ENCODE data around the gene TEAD4.

TEAD4 gene

DNA sequence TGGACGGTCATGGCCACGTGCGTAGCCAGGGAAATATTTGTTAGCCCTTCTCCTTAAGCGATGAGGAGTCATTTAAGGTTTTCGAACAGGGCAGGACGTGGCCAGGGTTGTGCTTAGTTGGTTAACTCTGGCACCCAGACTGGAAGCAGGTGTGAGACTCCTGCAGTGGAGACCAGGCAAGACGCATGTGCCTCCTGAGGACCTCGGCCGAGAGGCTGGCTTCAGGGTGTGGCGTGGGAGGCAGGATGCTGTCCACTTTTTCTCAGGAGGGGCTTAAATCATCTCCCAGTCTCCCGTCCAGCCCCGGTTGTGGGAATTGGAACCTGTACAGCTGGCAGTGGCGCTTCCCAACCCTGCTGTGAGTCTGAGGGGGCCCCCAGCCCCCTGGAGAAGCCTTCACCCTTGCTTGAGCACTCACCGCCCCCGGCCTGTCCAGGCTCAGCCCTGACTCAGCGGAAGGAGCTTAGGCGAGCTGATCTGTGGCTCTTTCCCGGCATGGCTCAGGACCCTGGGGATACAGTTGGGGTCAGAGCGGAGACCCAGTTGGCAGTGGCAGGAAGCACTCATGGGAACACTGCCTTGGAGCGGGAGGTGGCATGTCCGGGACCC lies 71.7 kb downstream of the TEAD4 start:
- TF ChIP-seq ZFX (IDR thresholded peaks at IDR 0.05; ENCODE audit: borderline replicate concordance) = no peak
- TF ChIP-seq, protein P1, sequence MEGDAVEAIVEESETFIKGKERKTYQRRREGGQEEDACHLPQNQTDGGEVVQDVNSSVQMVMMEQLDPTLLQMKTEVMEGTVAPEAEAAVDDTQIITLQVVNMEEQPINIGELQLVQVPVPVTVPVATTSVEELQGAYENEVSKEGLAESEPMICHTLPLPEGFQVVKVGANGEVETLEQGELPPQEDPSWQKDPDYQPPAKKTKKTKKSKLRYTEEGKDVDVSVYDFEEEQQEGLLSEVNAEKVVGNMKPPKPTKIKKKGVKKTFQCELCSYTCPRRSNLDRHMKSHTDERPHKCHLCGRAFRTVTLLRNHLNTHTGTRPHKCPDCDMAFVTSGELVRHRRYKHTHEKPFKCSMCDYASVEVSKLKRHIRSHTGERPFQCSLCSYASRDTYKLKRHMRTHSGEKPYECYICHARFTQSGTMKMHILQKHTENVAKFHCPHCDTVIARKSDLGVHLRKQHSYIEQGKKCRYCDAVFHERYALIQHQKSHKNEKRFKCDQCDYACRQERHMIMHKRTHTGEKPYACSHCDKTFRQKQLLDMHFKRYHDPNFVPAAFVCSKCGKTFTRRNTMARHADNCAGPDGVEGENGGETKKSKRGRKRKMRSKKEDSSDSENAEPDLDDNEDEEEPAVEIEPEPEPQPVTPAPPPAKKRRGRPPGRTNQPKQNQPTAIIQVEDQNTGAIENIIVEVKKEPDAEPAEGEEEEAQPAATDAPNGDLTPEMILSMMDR (IDR thresholded peaks at IDR 0.05) = no peak
- no peak overlapping the region for H3K27ac ChIP-seq

DNA sequence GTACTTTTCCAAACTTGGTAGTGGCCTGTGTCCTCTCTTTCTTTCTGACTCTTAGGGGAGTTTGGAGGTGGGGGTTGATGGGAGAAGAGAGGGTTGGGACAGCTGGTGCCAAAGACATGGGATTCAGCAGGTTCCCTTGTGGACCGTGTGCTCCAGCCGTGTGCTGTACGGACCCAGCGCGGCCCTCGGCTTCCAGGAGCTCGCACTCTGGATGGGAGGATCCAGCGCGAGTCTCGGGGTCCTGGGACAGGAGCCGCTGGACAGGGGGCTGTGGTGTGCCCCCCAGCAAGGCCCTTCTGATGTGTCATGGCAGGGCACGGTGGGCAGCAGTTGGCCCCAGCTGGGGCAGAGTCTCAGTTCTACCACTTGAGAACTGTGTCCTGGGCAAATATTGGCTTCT lies 73.0 kb downstream of the TEAD4 start:
- TF ChIP-seq ZFX (IDR thresholded peaks at IDR 0.05; ENCODE audit: borderline replicate concordance) = no peak
- TF ChIP-seq, protein P1 (IDR thresholded peaks at IDR 0.05) = no peak
- H3K27ac ChIP-seq = no peak overlapping the region

DNA sequence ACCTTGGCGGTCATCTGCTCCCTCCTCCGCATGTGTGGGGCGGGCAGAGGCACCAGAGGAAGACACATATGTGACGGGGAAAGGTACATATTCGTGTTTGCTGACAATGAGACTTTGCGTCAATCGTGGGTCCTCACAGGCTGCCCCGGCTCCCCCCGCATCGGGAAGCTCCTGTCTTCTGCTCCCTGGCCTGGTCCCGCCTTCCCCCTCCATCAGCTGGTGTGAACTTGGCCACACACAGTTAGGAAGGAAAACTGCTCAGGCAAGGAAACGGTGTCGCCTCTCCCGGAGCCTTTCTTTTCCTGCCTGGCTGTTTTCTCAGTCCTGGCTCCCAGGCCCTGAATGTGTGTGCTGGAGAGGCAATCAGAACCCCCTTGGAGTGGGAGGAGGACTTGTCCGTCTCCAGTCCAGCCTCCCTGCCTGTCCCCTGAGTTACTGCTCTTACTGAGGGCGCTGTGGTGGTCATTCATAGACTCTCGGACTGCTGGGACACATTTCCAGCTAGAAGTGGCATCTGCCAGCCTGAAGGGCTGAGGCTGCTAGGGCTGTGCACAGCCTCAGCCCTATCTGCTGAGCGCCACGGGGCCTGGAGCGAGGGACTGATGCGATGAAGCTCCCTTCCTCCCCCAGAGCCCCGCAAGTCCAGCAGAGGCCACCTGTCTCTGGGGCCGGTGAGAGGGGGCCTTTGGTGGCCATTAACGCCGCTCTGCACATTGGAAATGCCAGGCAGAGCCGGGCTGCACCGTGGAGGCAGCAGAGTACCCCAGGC lies 73.8 kb downstream of the TEAD4 start:
- H3K27ac ChIP-seq = no peak overlapping the region
- TF ChIP-seq, protein P1 (IDR thresholded peaks at IDR 0.05) = no peak
- TF ChIP-seq ZFX (IDR thresholded peaks at IDR 0.05; ENCODE audit: borderline replicate concordance) = no peak

DNA sequence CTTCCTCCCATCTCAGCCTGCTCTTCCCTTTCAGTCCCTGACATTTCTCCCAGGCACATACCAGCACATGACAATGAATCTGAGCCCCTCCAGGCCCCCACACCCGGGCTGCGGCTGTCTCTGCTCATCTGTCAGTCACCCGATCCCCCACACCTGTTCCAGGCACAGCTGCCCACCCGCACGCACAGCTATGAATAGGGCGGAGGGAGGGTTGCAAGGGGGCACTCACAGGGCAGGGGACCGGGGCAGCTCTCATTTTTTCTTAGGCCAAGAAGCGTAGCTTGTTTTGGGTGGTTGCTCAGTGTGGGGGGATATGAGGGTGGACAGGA lies 74.3 kb downstream of the TEAD4 start:
- H3K27ac ChIP-seq = no peak overlapping the region
- TF ChIP-seq ZFX (IDR thresholded peaks at IDR 0.05; ENCODE audit: borderline replicate concordance) = no peak
- TF ChIP-seq, protein P1 (IDR thresholded peaks at IDR 0.05) = no peak

DNA sequence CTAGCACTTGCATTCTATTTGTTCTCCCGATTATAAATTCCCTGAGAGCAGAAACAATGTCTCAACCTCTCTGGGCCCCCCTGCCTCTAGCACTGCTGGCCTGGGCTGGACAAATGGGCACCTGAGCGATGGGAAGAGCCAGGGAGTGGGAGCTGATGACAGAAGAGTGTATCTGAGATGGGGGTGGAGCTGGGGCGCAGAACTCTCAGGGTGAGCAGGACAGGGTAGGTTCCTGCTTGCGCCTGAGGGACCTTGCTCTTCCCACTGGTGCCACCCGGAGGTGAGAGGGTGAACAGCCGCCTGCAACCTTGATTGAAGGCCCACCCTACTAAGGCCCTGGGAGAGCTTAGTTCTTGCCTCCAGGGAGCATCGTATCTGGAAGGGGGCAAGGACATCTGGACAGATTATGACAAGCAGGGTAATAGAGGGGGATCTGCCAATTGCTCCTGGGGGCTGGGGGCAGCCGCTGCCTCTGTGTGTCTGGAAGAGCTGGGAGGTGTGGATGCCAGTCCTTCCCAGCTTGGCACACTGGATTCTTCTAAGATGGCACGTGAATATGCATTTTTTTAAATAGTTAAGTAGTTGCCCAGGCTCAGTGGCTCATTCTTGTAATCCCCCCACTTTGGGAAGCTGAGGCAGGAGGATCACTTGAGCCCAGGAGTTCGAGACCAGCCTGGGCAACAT lies 75.0 kb downstream of the TEAD4 start:
- TF ChIP-seq, protein P1 (IDR thresholded peaks at IDR 0.05) = peak; percentile 79
- no peak for TF ChIP-seq ZFX (IDR thresholded peaks at IDR 0.05; ENCODE audit: borderline replicate concordance)
- H3K27ac ChIP-seq = no peak overlapping the region

DNA sequence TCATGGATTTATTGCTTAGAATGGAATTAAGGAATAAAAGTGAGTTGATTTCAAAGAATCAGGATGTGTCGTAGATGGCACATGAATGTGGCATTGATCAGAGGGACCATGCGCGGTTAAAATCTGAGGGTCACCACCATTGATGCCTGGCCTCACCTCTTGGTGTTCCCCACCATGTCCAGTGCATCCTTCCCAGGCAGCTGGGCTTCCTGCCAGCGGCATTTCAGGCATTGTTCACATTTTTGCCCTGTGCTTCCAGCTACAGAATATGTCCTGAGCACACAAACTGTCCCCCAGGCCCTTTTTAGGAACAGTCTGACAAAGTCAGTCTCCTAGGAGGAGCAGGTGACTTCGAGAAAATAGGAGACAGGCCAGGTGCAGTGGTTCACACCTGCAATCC lies 76.0 kb downstream of the TEAD4 start:
- TF ChIP-seq, protein P1 (IDR thresholded peaks at IDR 0.05) = no peak
- no peak for TF ChIP-seq ZFX (IDR thresholded peaks at IDR 0.05; ENCODE audit: borderline replicate concordance)
- no peak overlapping the region for H3K27ac ChIP-seq

All from 22Rv1 (cell line).